LNCaP clone FGC (cell line): ENCODE data around the gene KCNK10.

ENCODE experiments used
- DNase-seq: peaks from one replicate; pipeline ENCODE4 v3.0.0-alpha.2; 2011; ENCODE audit warnings: low read depth
- H3K4me3 ChIP-seq: 2 replicates; pipeline ENCODE4 v1.5.1; 2011; ENCODE audit warnings: mild to moderate bottlenecking, low read depth, low read length, control low read depth
- CTCF ChIP-seq: IDR thresholded peaks from 2 replicates; pipeline ENCODE4 v1.5.1; 2012; ENCODE audit warnings: mild to moderate bottlenecking; ENCODE audit not compliant: control insufficient read depth, insufficient read depth; ENCODE audit errors: extremely low read depth

The KCNK10 gene

DNA sequence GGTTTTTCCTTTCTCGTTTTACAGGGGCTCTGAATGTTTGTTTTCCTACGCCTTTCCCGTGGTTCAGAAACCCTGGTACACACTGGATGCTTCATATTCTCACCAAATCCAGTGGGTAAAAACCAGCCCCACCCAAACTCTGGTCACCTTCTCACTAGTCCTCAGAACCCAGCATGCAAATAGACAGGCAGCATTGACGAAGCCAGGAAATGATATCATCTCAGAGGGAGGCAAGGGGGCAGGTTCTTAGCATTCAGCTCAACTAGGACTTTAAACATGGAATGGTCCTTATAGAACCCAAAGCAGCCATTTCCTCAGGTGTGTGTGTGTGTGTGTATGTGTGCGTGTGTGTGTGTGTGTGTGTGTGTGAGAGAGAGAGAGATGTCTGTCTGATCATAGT, 142.0 kb downstream of the KCNK10 start:
- no peak for DNase-seq

GRCh38 chr14:88179716-88180115, 143.4 kb downstream of the KCNK10 start:
- no peak for TF ChIP-seq CTCF

More for the DNA sequence above, 142.0 kb downstream of the KCNK10 start:
- H3K4me3 ChIP-seq = no peak overlapping the region
- TF ChIP-seq CTCF = no peak

GRCh38 chr14:88170333-88170732, 152.7 kb downstream of the KCNK10 start:
- TF ChIP-seq CTCF = no peak
- no peak overlapping the region for H3K4me3 ChIP-seq
- peak; percentile 35 for DNase-seq

More at GRCh38 chr14:88179716-88180115, 143.4 kb downstream of the KCNK10 start:
- H3K4me3 ChIP-seq = no peak overlapping the region
- DNase-seq = no peak

DNA sequence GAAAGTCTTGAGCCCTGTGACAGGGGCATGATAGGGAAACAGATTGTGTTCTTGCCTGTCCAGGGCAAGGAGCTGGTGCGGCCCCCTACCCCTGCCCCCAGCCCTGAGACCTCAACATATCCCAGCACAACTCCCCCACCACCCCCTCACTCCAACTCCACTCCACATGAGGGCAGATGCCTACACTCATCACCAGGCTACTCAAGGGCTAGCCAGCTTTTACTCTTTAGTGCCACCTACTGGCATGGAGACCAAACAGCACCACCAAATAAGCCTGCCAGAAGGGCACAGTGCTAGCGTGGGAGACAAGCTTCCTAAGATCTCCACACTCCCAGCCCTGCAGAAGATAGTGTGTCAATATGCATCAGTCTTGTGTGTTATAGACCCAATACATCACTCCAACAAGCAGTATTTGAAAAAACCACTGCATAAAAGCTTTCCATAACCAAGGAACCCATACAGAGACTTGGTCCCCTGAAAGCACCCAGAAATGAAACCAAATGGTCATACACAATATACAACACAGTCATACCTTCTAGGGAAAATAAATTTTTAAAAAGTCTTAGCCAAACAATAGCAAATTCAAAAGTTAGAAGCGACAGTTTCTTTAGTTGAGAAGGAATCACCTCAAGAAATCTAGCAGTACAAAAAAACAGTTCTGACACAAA, 154.4 kb downstream of the KCNK10 start:
- DNase-seq = no peak
- no peak overlapping the region for H3K4me3 ChIP-seq
- TF ChIP-seq CTCF = peak; percentile 77

DNA sequence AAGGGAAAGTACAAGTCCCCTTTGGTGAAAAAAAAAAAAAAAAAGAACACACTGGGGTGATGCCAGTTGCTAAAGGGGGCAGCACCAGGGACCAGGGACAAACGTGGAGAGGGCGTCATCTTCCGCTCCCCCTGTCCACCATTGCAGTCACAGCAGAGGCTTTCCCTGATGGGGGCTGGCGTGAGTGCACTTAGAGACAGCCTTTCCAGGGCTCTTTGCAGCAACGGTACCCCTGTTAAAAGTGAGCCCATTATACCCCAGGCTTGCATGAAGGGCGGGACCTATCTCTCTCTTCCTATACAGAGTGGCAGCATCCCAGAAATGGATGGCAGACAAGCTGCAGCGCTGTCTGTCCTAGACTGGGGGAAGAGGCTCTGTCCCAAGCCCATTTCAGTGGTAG, 155.0 kb downstream of the KCNK10 start:
- TF ChIP-seq CTCF = no peak
- no peak overlapping the region for H3K4me3 ChIP-seq
- no peak for DNase-seq

- DNase-seq = peak; percentile 19
- H3K4me3 ChIP-seq = no peak overlapping the region
- TF ChIP-seq CTCF = no peak
Measured at GRCh38 chr14:88166616-88167015, 156.5 kb downstream of the KCNK10 start.
